Central memory CD8-positive, alpha-beta T cell (primary cell): ENCODE measurements around the gene ZNF354C.
A peak's percentile ranks its signal among the peaks of the same experiment; 100 is the strongest.

Source experiments
- ATAC-seq: fragments of 150-1000 bp; cut with Tn5 transposase; replicated peaks from 2 replicates; pipeline ENCODE4 v1.10.0; 2022; ENCODE audit warnings: mild to moderate bottlenecking, moderate FRiP score, moderate number of reproducible peaks; ENCODE audit not compliant: poor library complexity, severe bottlenecking; ENCODE audit errors: extremely low read depth
- DNase-seq, 2 donors: peaks; one replicate each; pipeline ENCODE4 v3.0.0; 2021; ENCODE audit warnings: low spot score in 2 of 2
- H3K27ac Mint-ChIP-seq: one replicate; pipeline ENCODE4 v1.8.0; 2022; ENCODE audit warnings: low read depth, mild to moderate bottlenecking, moderate library complexity, mixed read lengths
- H3K27me3 Mint-ChIP-seq: one replicate; pipeline ENCODE4 v1.8.0; 2022; ENCODE audit warnings: mixed read lengths
- H3K36me3 Mint-ChIP-seq: one replicate; pipeline ENCODE4 v1.8.0; 2022; ENCODE audit warnings: mild to moderate bottlenecking, moderate library complexity, mixed read lengths; ENCODE audit not compliant: insufficient read depth
- H3K4me1 Mint-ChIP-seq: one replicate; pipeline ENCODE4 v1.8.0; 2022; ENCODE audit warnings: mixed read lengths
- H3K4me3 Mint-ChIP-seq: one replicate; pipeline ENCODE4 v1.8.0; 2022; ENCODE audit warnings: mild to moderate bottlenecking, moderate library complexity, mixed read lengths
- H3K9me3 Mint-ChIP-seq: one replicate; pipeline ENCODE4 v1.8.0; 2022; ENCODE audit warnings: mixed read lengths

ZNF354C gene

DNA sequence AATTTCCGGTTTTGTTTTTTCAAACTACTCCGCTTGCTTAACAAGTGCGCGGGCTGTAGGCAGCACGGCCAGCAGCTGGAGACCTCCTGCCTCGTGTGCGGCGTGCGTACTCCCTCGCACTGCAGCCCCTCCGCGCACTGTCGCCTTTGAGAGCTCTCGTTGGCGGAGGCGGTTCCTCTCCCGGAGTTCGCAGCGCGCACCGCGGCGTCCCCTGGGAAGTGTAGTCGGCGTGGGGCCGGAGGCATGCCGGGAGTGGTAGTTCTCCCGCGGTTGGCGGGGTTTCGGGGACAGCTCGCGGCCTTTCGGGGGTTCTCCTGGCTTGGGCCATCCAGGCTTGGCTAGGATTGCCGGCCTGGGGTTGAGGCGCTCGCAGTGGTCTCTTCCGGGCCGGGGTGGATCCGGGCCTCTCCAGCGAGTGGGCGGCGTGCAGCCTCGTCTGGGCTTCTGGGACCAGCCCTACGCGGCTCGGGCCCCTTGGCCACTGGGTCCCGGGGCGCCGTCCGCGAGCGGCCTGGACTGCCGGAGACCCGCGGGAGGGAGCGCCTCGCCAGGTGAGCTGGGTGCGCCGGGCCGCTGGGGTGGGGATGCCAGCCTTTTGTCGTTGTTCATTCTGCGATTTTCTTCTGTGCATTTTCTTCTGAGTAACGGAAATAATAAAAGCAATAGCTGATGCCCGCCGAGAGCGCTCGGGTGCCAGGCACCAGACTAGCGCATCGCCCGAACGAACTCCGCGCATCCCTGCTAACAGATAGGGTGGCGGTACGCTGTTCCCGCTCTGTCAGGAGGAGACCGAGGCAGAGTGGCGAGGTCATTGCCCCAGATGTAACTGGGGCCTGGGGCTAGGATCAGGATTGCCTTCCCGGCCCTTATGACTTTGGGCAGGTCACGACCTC lies at the start of gene ZNF354C:
Gene ZNF354C, plus strand, starts transcription at position 258 of the 893 bp plus-strand sequence. CDS start 1,696 bp downstream, outside the sequence.
- peaks cover under 1% of the 10 kb centered on the region for H3K27me3 Mint-ChIP-seq
- H3K9me3 Mint-ChIP-seq, result no peaks in the 10 kb centered on the region
- ATAC-seq, result peak; percentile 95
- peaks cover 4% of the 10 kb centered on the region for H3K36me3 Mint-ChIP-seq
- H3K4me1 Mint-ChIP-seq, result peaks cover 24% of the 10 kb centered on the region
- peak within 1 kb of the TSS; percentile 85 for H3K27ac Mint-ChIP-seq
- peak within 1 kb of the TSS; percentile 90 for H3K4me3 Mint-ChIP-seq
- DNase-seq, result peak; percentile 70 to 72

DNA sequence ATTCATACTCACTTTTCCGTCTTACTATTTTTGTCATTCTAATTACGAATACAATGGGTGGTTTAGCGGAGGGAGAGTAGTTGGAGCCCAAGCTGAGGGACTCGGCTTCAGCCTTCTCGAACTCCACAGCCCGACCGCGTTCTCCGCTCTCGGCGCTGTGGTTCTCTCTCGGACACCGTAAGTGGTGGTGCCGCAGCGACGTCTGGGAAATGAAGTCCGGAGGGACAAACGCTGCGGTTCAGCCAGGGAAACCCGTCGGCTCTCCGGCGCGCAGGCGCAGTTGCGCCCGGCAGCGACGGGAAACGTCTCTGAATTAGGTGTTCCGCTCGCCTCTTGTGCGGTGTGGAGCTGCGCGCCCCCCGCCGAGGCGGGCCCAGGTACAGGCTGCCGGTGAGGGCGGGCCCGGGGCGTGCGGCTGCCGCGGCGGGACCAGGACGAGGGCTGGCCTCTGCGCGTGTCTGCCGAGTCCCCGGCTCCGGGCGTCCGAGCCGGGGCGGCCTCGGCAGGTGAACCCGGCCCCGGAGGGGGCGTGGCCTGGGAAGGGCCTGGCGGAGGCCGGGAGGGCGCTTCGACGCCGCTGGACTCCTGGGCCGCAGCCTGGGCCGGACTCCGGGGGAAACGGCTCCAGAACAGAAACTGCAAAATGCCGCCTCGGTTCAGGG lies 36.5 kb upstream of the ZNF354C start, which contains the start of gene ZNF879:
Gene ZNF879, plus strand, starts transcription at position 277 of the 662 bp plus-strand sequence. CDS start 1,201 bp downstream, outside the sequence.
- Mint-ChIP-seq H3K27me3 (no peaks in the 10 kb centered on the region), H3K4me3 (peak within 1 kb of the TSS; percentile 86), H3K27ac (peak within 1 kb of the TSS; percentile 76), H3K9me3 (peaks cover 14% of the 10 kb centered on the region), H3K36me3 (peaks cover 21% of the 10 kb centered on the region), H3K4me1 (peaks cover 5% of the 10 kb centered on the region)
- DNase-seq, result peak; percentile 85 to 88
- peak; percentile 90 for ATAC-seq

- H3K36me3 Mint-ChIP-seq, result peaks cover 24% of the 10 kb centered on the region
- DNase-seq (no peak), ATAC-seq (no peak)
- H3K27ac Mint-ChIP-seq, result no peak overlapping the region
- H3K4me1 Mint-ChIP-seq, result no peaks in the 10 kb centered on the region
- H3K4me3 Mint-ChIP-seq, result no peak overlapping the region
- H3K27me3 Mint-ChIP-seq, result no peaks in the 10 kb centered on the region
- H3K9me3 Mint-ChIP-seq, result peaks cover 52% of the 10 kb centered on the region
Measured at GRCh38 chr5:179033004-179033580, 27.1 kb upstream of the ZNF354C start.

GRCh38 chr5:179044765-179045164 lies 15.4 kb upstream of the ZNF354C start:
- DNase-seq, result no peak
- no peak for ATAC-seq
- peaks cover 23% of the 10 kb centered on the region for H3K27me3 Mint-ChIP-seq
- H3K27ac Mint-ChIP-seq, result no peak overlapping the region
- H3K36me3 Mint-ChIP-seq, result no peaks in the 10 kb centered on the region
- H3K4me3 Mint-ChIP-seq, result no peak overlapping the region
- peaks cover 5% of the 10 kb centered on the region for H3K9me3 Mint-ChIP-seq
- no peaks in the 10 kb centered on the region for H3K4me1 Mint-ChIP-seq

- Mint-ChIP-seq H3K9me3 (peaks cover 5% of the 10 kb centered on the region), H3K4me3 (no peak overlapping the region), H3K27me3 (peaks cover 18% of the 10 kb centered on the region), H3K36me3 (no peaks in the 10 kb centered on the region), H3K27ac (no peak overlapping the region), H3K4me1 (no peaks in the 10 kb centered on the region)
- DNase-seq, result no peak
- ATAC-seq, result no peak
Measured at GRCh38 chr5:179051784-179052183, 8.4 kb upstream of the ZNF354C start.

GRCh38 chr5:179054036-179054785 lies 6.0 kb upstream of the ZNF354C start:
- no peak for DNase-seq
- peaks cover 11% of the 10 kb centered on the region for H3K27me3 Mint-ChIP-seq
- no peaks in the 10 kb centered on the region for H3K9me3 Mint-ChIP-seq
- no peaks in the 10 kb centered on the region for H3K36me3 Mint-ChIP-seq
- H3K4me1 Mint-ChIP-seq, result no peaks in the 10 kb centered on the region
- no peak overlapping the region for H3K4me3 Mint-ChIP-seq
- H3K27ac Mint-ChIP-seq, result no peak overlapping the region
- ATAC-seq, result no peak

GRCh38 chr5:179054876-179055275 lies 5.3 kb upstream of the ZNF354C start:
- DNase-seq (no peak), ATAC-seq (no peak)
- peaks cover 6% of the 10 kb centered on the region for H3K4me1 Mint-ChIP-seq
- H3K27ac Mint-ChIP-seq, result no peak overlapping the region
- H3K4me3 Mint-ChIP-seq, result no peak overlapping the region
- no peaks in the 10 kb centered on the region for H3K9me3 Mint-ChIP-seq
- H3K27me3 Mint-ChIP-seq, result peaks cover 11% of the 10 kb centered on the region
- H3K36me3 Mint-ChIP-seq, result no peaks in the 10 kb centered on the region

GRCh38 chr5:179055436-179055835 lies 4.7 kb upstream of the ZNF354C start:
- H3K4me3 Mint-ChIP-seq, result no peak overlapping the region
- no peak overlapping the region for H3K27ac Mint-ChIP-seq
- peaks cover 11% of the 10 kb centered on the region for H3K27me3 Mint-ChIP-seq
- no peaks in the 10 kb centered on the region for H3K9me3 Mint-ChIP-seq
- ATAC-seq, result no peak
- H3K36me3 Mint-ChIP-seq, result no peaks in the 10 kb centered on the region
- peaks cover 10% of the 10 kb centered on the region for H3K4me1 Mint-ChIP-seq
- no peak for DNase-seq

GRCh38 chr5:179055841-179056240 lies 4.3 kb upstream of the ZNF354C start:
- Mint-ChIP-seq H3K9me3 (no peaks in the 10 kb centered on the region), H3K4me3 (no peak overlapping the region), H3K27me3 (peaks cover 11% of the 10 kb centered on the region), H3K36me3 (no peaks in the 10 kb centered on the region), H3K27ac (no peak overlapping the region), H3K4me1 (peaks cover 10% of the 10 kb centered on the region)
- DNase-seq, result no peak
- ATAC-seq, result no peak

GRCh38 chr5:179061025-179061424 lies 852 bp downstream of the ZNF354C start:
- ATAC-seq (no peak), DNase-seq (no peak)
- Mint-ChIP-seq H3K36me3 (peaks cover 6% of the 10 kb centered on the region), H3K4me1 (peaks cover 29% of the 10 kb centered on the region), H3K9me3 (peaks cover 5% of the 10 kb centered on the region), H3K4me3 (peak overlapping the region; percentile 90), H3K27me3 (no peaks in the 10 kb centered on the region), H3K27ac (no peak overlapping the region)

GRCh38 chr5:179065703-179066102 lies 5.5 kb downstream of the ZNF354C start:
- ATAC-seq (no peak), DNase-seq (no peak)
- H3K9me3 Mint-ChIP-seq, result peaks cover 14% of the 10 kb centered on the region
- H3K4me1 Mint-ChIP-seq, result peaks cover 19% of the 10 kb centered on the region
- H3K27me3 Mint-ChIP-seq, result no peaks in the 10 kb centered on the region
- H3K4me3 Mint-ChIP-seq, result no peak overlapping the region
- H3K27ac Mint-ChIP-seq, result no peak overlapping the region
- peaks cover 14% of the 10 kb centered on the region for H3K36me3 Mint-ChIP-seq
